NB4 (cell line): Measurements from ENCODE around the gene SH3PXD2A.
A peak's percentile ranks its signal among the peaks of the same experiment; 100 is the strongest.

Source experiments
- DNase-seq: peaks from one replicate; pipeline ENCODE4 v3.0.0; 2010; ENCODE audit warnings: low read depth
- H3K4me3 ChIP-seq: one replicate; pipeline ENCODE4 v1.5.1; 2011; ENCODE audit warnings: mild to moderate bottlenecking, low read depth, low read length, moderate library complexity
- MYC ChIP-seq: IDR thresholded peaks from 2 replicates; pipeline ENCODE4 v1.6.1; 2011; ENCODE audit warnings: low read depth, low read length
- POLR2A ChIP-seq: IDR thresholded peaks from 2 replicates; pipeline ENCODE4 v1.6.1; 2011; ENCODE audit warnings: mild to moderate bottlenecking; ENCODE audit not compliant: insufficient read length; ENCODE audit errors: extremely low read depth
- TF ChIP-seq, protein P1 (sequence below): IDR thresholded peaks from one replicate; pipeline ENCODE4 v1.5.1; 2012; ENCODE audit warnings: low read depth, low read length
- TF ChIP-seq, protein P2 (sequence below): IDR thresholded peaks from 2 replicates; pipeline ENCODE4 v1.6.1; 2011; ENCODE audit warnings: low read depth, low read length

The SH3PXD2A gene

DNA sequence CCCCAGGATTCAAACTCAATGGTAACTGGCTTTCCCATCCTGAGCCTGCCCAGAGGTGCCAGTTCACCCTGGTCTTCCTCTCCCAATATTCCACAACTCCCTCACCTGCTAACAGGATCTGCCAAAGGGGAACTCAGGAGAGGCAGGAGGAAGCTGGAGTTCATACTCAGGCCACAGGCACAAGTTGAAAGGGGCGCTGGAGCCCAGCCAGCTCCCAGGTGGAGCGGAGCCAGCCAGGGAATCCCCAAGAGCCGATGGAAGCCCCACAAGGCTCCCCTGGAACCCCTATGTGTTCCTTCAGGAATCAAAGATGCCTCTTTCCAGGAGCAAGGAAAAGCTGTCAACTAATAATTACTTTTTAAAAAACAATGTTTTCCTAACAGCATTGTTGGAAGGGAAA is 63.5 kb downstream of the SH3PXD2A start:
- TF ChIP-seq, protein P1, sequence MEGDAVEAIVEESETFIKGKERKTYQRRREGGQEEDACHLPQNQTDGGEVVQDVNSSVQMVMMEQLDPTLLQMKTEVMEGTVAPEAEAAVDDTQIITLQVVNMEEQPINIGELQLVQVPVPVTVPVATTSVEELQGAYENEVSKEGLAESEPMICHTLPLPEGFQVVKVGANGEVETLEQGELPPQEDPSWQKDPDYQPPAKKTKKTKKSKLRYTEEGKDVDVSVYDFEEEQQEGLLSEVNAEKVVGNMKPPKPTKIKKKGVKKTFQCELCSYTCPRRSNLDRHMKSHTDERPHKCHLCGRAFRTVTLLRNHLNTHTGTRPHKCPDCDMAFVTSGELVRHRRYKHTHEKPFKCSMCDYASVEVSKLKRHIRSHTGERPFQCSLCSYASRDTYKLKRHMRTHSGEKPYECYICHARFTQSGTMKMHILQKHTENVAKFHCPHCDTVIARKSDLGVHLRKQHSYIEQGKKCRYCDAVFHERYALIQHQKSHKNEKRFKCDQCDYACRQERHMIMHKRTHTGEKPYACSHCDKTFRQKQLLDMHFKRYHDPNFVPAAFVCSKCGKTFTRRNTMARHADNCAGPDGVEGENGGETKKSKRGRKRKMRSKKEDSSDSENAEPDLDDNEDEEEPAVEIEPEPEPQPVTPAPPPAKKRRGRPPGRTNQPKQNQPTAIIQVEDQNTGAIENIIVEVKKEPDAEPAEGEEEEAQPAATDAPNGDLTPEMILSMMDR: no peak
- TF ChIP-seq, protein P2, sequence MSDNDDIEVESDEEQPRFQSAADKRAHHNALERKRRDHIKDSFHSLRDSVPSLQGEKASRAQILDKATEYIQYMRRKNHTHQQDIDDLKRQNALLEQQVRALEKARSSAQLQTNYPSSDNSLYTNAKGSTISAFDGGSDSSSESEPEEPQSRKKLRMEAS: no peak
- TF ChIP-seq MYC (no peak), POLR2A (no peak)
- H3K4me3 ChIP-seq: no peak overlapping the region
- DNase-seq: no peak

DNA sequence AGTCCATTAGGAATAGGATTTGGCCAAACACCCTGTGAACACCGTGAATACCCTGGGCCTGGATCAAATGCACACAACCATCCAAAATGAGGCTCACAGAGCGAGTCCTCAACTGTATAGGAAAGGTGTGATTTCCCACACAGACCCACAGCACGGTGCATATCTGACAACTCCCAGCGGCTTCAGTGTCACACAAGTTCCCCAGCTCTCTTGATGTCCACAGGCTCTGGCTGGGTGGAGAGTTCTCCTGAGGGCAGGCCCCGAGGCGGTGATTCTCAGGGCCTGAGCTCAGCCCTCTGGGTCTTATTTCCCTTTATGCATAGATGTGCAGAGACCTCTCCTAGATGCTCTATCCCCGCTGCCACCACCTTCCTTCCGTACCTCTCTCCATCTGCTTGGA is 64.1 kb downstream of the SH3PXD2A start:
- H3K4me3 ChIP-seq: no peak overlapping the region
- no peak for DNase-seq
- TF ChIP-seq POLR2A: no peak

DNA sequence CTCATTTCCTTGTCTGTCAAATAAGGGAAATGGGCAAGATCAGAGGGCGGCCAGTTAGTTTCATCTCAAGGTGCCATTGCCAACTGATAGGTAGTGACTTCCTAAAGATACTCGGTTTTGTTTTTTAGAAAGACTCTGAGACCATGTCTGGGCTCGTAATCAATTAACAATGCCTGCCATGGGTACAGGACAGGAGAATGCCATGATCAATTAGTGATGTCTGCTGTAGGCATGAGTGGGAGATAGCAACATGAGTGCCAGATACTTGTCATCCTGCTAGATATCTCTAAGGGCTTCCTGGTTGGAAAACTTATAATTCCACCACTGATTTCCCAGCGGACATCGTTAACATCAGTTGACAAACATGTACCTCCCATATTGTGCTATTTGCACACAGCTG is 64.8 kb downstream of the SH3PXD2A start:
- DNase-seq: no peak
- no peak overlapping the region for H3K4me3 ChIP-seq

GRCh38 chr10:103789771-103790201 is 65.6 kb downstream of the SH3PXD2A start:
- no peak overlapping the region for H3K4me3 ChIP-seq
- TF ChIP-seq, protein P1: no peak
- TF ChIP-seq POLR2A (no peak), MYC (no peak)
- TF ChIP-seq, protein P2: no peak
- peak; percentile 24 for DNase-seq

More for the DNA sequence above, 64.8 kb downstream of the SH3PXD2A start:
- TF ChIP-seq, protein P1: no peak
- TF ChIP-seq POLR2A (no peak), MYC (no peak)
- TF ChIP-seq, protein P2: no peak

DNA sequence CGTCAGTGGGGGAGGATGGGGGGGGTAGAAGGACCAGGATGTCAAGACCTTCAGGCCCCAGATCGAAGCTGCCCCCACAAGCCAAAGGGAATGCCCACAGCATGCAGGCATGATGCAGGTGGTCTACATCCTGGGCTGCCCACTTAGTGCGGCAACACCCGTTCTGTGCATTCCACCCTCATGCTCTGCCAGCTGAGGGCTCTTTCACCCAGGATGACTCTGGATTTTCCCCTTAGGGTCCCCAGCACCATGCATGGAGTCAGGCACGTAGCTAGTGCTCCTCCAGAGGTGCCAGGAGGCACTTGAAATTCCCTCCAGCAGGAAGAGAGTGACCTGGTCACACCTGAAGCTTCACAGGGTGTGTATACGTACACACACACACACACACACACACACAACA is 66.2 kb downstream of the SH3PXD2A start:
- H3K4me3 ChIP-seq: no peak overlapping the region
- DNase-seq: no peak
- TF ChIP-seq MYC (no peak), POLR2A (no peak)
- TF ChIP-seq, protein P1: no peak
- TF ChIP-seq, protein P2: no peak

GRCh38 chr10:103787331-103787730 is 68.0 kb downstream of the SH3PXD2A start:
- no peak for DNase-seq
- TF ChIP-seq, protein P2: no peak
- TF ChIP-seq POLR2A: no peak
- no peak for TF ChIP-seq MYC
- TF ChIP-seq, protein P1: no peak
- H3K4me3 ChIP-seq: no peak overlapping the region
